IPS DF 4.7 (cell line): ENCODE results near the gene APCDD1.
"Not testable (repeated sequence)": the region's sequence is repeated elsewhere in the genome, so short reads cannot be mapped to it uniquely, and the experiment has no call there.

Experiments
- DNase-seq: peaks from one replicate; pipeline ENCODE4 v3.0.0-alpha.2; 2013; ENCODE audit warnings: low spot score; ENCODE audit errors: extremely low read depth

APCDD1 gene

DNA sequence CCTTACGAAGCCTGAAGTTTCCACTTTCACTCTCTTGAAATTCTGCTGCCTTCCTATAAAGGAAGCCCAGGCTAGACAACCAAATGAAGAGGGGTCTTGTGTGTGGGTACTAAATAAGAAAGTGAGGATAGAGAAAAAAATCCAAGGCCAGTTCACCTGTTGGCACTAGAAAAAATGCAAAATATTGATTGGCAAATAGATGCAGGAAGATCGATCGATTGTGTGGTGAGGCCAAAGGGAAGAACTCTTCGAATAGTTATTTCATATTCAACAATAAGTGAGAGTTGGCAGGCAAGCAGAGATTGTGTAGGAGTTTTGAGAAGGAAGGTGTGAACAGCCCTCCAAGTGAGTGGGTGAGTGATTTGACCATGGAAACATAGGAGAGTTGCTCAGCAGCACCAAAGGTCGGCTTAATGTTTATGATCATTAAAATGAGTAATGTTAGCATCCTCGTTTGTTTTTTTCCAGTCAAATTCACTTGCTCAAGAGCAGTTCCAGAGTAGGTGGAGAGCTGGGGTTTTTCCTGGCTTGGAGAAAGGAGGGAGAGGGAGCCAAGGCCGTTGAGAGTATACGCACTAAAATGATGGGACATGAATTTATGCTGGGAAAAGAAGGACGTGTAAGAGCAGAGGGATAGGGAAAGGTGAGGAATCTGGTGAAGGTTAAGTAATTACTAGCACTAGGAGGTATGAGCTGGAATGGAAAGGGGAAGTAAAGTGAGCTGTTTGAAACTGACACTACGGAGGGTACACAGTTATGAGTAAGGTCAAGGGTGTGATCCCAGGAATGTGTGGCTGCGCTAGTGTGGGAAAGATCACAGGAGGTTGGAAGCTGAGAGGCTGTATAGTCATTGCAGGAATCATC lies 70.3 kb downstream of the APCDD1 start:
- DNase-seq, result no peak

DNA sequence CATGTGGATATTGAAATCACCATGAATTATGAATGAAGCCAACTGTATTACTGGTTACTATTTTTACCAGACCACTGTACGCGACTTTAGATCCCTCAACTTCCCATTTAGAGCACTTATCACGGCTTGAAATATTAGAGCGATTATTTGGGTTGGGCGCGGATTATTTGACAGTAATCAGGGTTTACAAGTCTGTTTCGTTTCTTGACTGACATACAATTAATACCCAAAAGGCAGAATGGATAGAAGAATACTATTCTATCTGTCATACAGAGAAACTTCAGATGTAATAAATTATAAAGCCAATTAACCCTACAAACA lies 70.9 kb downstream of the APCDD1 start:
- no peak for DNase-seq

DNA sequence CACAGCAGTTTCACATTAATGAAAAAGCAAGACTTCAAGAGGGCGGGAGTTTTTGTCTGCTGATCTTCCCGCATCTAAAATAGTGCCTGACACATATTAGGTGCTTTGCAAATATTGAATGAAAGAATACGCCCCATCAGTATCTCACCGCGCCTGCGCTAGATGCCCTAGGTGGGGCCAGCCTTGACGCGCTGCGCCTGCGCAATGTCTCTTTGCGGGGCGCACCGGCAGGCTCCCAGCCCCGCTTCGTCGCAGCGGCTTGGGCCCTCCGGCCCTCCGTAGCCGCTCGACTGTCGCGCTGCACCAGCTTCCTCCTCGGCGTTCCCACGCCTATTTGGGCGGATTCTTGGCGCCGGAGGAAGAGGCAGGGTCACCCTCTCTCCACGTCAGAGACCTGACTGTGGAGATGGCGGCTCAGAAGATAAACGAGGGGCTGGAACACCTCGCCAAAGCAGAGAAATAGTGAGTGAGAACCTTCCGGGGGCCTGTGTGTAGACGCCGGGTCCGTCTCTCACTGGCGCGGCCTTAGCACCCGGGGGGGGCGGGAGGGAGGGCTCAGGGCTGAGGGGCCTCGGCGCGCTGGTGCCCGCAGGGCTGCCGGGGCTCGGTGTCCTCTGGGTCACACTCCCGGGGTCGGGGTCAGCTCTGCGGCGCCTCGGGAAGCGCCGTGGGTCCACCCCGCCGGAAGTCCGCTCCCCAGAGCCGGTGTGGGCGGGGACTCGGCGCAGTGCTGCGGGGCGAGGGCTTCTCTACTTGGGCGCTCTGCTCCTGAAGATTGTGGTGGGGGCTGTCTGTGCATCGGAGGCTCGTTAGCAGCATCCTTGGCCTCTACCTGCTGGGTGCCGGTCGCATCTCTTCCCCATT lies 71.5 kb downstream of the APCDD1 start, which contains the start of gene NAPG:
Gene NAPG (plus strand): TSS at position 331 of the 864 bp plus-strand sequence. CDS start 76 bp downstream, at position 407.
- DNase-seq, result peak; percentile 58

DNA sequence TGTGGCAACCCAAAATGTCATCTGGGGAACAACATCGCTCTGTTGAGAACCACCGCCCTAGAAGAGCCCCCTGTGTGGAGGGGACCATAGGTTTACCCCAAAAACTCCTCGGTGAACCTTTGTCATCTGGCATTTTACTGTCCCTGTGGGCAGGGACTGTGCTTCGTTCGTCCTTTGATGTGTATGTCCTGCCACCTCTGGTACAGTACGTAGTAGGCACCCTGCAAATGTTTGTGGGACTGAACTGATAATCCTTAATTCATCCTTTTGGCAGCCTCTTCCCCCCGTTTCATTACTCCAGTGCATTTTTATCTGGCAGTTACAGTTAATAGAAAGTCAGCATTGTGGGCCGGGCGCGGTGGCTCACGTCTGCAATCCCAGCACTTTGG lies 72.1 kb downstream of the APCDD1 start:
- no peak for DNase-seq

DNA sequence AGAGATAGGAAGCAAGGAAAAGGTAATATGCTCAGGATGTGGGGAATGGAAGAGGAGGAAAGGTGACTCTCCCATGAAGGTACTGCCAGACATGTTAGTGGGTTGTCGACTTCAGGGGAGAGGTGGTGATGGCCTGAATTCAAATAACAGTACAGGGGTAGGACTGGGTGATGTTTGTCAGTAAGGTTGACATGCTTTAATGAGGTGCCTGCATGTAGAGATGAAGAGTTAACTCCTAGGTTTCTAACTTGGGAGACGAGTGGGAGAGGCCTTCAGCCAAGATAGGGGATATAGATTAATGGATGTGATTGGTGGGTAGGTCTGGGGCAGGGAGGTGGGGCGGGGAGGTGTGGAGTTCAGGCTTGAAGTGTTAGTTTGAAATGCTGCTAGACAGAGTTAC lies 74.0 kb downstream of the APCDD1 start:
- no peak for DNase-seq

DNA sequence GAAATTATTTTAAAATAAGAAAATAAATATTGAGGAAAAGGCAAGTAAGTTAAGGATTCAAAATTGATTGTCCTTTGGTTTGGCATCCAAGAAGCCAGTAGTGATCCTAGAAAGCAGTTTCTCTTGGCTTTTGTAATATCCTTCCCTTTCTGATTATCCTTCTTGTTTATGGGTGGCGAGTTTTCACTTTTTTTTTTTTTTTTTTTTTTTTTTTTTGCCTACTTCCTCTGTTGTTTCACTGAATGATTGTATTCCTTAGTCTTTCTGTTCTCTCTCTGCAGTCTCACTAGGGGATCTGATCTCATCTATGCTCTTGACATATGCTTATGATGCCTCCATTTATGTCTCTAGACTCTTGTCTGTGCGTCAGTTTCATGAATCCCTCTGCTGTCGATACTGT lies 75.6 kb downstream of the APCDD1 start:
- DNase-seq, result no peak

DNA sequence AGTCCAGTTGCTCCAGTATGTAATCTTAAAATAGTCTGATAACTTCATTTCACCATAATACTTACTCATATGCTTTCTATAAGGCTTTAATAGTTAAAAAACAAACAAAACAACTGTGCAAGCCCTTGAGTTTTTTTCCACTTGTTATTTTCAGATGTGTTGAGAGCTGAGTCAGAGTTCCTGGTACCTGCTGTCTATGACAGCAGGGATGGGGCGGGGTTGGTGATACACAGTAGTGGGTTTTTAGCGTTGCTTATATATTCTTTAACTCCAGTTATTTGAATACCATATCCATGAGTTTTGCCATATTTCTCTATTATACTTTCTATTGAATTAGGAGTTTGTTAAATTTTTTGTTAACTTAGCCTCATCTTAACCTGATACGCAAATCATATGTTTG lies 76.4 kb downstream of the APCDD1 start:
- no peak for DNase-seq

DNA sequence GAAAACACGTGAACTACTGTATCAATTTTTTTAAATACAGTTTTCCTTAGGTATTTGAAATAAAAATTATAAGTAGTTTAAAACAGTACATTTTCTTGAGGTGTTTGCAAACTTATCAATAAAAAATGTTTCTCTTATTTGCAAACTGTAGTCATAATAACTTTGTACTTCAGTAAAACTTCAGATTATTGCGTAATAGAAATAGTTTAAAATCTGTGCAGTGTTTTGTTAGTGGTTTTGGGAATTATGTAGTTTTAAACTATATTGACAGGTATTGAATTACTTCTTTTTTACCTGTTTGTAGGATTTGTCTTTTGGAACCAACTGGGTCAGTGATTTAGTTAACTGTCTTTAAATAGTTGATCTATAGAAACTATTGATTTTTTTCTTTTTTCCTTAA lies 78.7 kb downstream of the APCDD1 start:
- no peak for DNase-seq

DNA sequence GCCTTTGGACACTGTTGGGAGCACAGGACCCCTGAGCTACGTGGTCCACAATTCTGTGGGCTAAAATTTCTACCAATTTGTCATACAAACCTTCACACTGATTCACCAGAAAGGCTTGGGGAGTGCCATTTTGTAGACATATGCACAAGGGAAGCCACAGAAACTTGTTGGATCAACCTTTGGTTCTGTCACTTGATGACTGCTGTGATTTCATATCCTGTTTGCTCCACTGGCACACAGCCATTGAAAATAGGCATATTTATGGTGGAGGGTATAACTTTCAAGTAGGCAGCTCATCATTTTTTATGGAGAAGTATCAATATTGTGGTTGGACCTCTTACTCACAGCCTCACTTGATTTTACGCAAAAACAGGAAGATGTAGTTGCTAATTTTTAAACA lies 81.8 kb downstream of the APCDD1 start:
- no peak for DNase-seq

DNA sequence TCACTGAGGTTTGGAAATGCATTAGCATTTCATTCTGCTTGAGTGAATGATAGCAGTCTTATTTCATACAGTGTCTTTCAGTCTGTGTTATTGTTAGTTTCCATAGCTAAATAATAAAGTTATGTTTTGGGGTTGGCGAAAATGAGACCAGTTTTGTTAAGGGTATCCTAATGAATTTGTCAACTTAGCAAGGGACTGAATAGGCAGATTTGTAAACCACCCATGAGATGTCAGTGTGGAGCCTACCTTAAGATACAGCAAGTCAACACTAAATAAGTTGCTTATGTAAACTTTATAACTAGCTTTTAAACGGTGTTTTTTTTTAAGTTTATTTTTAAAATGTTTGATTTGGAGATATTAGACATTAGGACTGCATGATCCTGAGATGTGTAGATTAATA lies 83.3 kb downstream of the APCDD1 start:
- no peak for DNase-seq

DNA sequence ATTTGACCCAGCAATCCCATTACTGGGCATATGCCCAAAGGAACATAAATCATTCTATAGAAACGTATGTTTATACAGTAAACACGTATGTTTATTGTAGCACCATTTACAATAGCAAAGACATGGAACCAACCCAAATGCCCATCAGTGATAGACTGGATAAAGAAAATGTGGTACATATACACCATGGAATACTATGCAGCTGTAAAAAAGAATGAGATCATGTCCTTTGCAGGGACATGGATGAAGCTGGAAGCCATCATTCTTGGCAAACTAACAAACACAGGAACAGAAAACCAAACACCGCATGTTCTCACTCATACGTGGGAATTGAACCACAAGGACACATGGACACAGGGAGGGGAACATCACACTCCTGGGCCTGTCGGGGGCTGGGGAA lies 84.7 kb downstream of the APCDD1 start:
- not testable (repeated sequence) for DNase-seq
